Measurements from ENCODE around the gene EPAS1. TPM values are rescaled to one million over a fixed set of nuclear protein-coding genes. Genes with fewer than 3 reads are reported as not detected.

The EPAS1 gene
- total and polyA plus RNA-seq, 8 donors, result 35.1 to 217 (median 117) TPM

- TF ChIP-seq EP300 (IDR thresholded peaks at IDR 0.05) (no peak), POLR2A (IDR thresholded peaks at IDR 0.05) (no peak), CTCF (IDR thresholded peaks at IDR 0.05) (no peak), POLR2AphosphoS5 (IDR thresholded peaks at IDR 0.05) (no peak)
- Histone ChIP-seq H3K9me3 (no peaks in the 10 kb centered on the region), H3K4me3 (no peak overlapping the region), H3K27me3 (no peaks in the 10 kb centered on the region), H3K4me1 (no peaks in the 10 kb centered on the region), H3K36me3 (no peaks in the 10 kb centered on the region), H3K27ac (no peak overlapping the region)
- WGBS, 5 donors, result 63 to 79% (median 72%) methylated on average over 5 of the region's 5 CpGs
- intact Hi-C loops (cut with DNase I; ENCODE audit: low total_unique reads), result no loop called here
- DNase-seq, result peak in 1 of 2 donors; percentile 58
Observed at GRCh38 chr2:46252891-46253659, 44.1 kb upstream of the EPAS1 start.

- intact Hi-C loops (cut with DNase I; ENCODE audit: low total_unique reads), result no loop called here
- no peak for TF ChIP-seq POLR2AphosphoS5 (IDR thresholded peaks at IDR 0.05)
- Histone ChIP-seq H3K36me3 (no peaks in the 10 kb centered on the region), H3K27ac (no peak overlapping the region), H3K9me3 (no peaks in the 10 kb centered on the region), H3K27me3 (no peaks in the 10 kb centered on the region), H3K4me1 (peaks cover 0 to 8% (median 2%) of the 10 kb centered on the region in 4 donors), H3K4me3 (no peak overlapping the region)
- WGBS, 5 donors, result 67 to 92% (median 70%) methylated on average over 3 to 4 of the region's 4 CpGs
- DNase-seq, result no peak
Observed at GRCh38 chr2:46254474-46254873, 42.7 kb upstream of the EPAS1 start.

- H3K4me1 ChIP-seq, result peaks cover 0 to 12% (median 3%) of the 10 kb centered on the region in 4 donors
- H3K9me3 ChIP-seq, result no peaks in the 10 kb centered on the region
- WGBS, 5 donors, result 64 to 75% (median 67%) methylated on average over 5 of the region's 5 CpGs
- no peaks in the 10 kb centered on the region for H3K27me3 ChIP-seq
- H3K4me3 ChIP-seq, result no peak overlapping the region
- intact Hi-C loops (cut with DNase I; ENCODE audit: low total_unique reads), result no loop called here
- no peak for TF ChIP-seq CTCF (IDR thresholded peaks at IDR 0.05)
- H3K27ac ChIP-seq, result peak overlapping the region in 2 of 5 donors; percentile 6 to 42
- H3K36me3 ChIP-seq, result no peaks in the 10 kb centered on the region
- DNase-seq, result no peak
Observed at GRCh38 chr2:46256563-46257142, 40.6 kb upstream of the EPAS1 start.

- peak in 1 of 3 donors; percentile 52 for TF ChIP-seq POLR2AphosphoS5 (IDR thresholded peaks at IDR 0.05)
- TF ChIP-seq POLR2A (IDR thresholded peaks at IDR 0.05), result no peak
- Histone ChIP-seq H3K4me1 (peaks cover 0 to 12% (median 3%) of the 10 kb centered on the region in 4 donors), H3K9me3 (no peaks in the 10 kb centered on the region), H3K27me3 (no peaks in the 10 kb centered on the region), H3K36me3 (no peaks in the 10 kb centered on the region), H3K4me3 (no peak overlapping the region), H3K27ac (peak overlapping the region in 3 of 5 donors; percentile 6 to 42 (median 9))
- 31 to 70% (median 53%) methylated on average over 4 of the region's 4 CpGs for WGBS, 5 donors
- DNase-seq, result peak in 1 of 2 donors; percentile 70
- intact Hi-C loops (cut with DNase I; ENCODE audit: low total_unique reads), result no loop called here
Observed at GRCh38 chr2:46257476-46257875, 39.7 kb upstream of the EPAS1 start.

GRCh38 chr2:46257980-46258379, 39.2 kb upstream of the EPAS1 start:
- no peaks in the 10 kb centered on the region for H3K9me3 ChIP-seq
- intact Hi-C loops (cut with DNase I; ENCODE audit: low total_unique reads), result no loop called here

More at GRCh38 chr2:46257980-46258379, 39.2 kb upstream of the EPAS1 start:
- 71 to 79% (median 77%) methylated on average over 5 of the region's 5 CpGs for WGBS, 5 donors
- Histone ChIP-seq H3K27me3 (no peaks in the 10 kb centered on the region), H3K27ac (no peak overlapping the region), H3K4me3 (no peak overlapping the region), H3K36me3 (no peaks in the 10 kb centered on the region), H3K4me1 (peaks cover 0 to 12% (median 3%) of the 10 kb centered on the region in 4 donors)
- TF ChIP-seq CTCF (IDR thresholded peaks at IDR 0.05) (no peak), POLR2AphosphoS5 (IDR thresholded peaks at IDR 0.05) (no peak), EP300 (IDR thresholded peaks at IDR 0.05) (no peak), POLR2A (IDR thresholded peaks at IDR 0.05) (no peak)
- DNase-seq, result no peak

Data from stomach (tissue), 9 donors.